HG03025 (cell line): ENCODE measurements around the gene TNRC6A.

Experiments used
- ATAC-seq: cut with Tn5 transposase; IDR thresholded peaks from one replicate; pipeline ENCODE4 v1.9.1; 2021; ENCODE audit warnings: mild to moderate bottlenecking, moderate library complexity; ENCODE audit not compliant: unreplicated experiment, low FRiP score

Gene TNRC6A

DNA sequence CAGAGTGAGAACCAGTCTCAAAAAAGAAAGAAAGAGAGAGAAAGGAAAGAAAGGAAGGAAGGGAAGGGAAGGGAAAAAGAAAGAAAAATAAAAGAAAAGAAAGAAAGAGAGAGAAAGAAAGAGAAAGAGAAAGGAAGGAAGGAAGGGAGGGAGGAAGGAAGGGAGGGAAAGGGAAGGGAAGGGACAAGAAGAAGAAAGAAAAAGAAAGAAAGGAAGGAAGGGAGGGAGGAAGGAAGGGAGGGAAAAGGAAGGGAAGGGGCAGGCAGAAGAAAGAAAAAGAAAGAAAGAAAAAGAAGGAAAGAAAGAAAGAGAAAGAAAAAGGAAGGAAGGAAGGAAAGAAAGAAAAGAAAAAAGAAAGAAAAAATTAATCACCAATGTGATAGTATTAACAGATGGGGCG, 132.0 kb downstream of the TNRC6A start:
- no peak for ATAC-seq

DNA sequence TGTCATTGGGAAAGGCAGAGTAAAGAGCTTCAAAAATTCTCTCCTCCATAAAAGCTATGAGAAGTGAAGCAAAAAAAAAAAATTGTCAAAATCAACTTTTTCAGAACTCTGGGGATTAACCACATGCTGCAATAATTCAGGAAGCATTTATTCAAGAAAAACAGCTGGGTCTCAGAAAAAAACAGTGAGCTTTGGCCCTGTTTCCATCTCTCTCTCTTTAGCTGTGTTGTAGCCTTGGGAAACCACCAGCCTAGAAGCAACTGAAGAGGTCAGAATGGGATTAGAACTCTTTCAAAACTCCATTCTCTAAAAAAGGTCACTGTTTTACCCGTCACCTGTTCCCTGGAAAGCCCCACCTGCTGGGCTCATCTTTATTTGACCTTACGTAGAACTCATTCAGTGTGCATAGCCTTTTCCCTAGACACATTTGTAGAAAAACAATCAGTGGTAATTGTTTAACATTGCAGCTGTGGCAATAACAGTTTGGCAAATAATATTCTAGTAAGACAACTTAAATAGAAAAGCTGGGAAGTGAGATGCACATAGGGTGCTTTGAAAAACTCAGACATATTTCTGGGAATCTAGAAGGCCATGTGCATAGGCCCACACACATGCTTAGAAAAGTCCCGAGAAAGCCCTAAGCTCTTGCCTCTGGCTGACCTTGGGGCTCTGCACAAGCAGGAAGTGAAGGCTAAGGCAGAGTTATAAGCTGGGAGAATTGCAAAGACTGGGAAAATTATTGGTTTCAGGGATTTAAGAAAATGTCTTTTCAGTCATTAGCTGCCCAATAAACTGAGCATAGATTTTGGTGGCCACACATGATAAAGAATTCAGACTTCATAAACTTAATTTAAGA, 134.4 kb downstream of the TNRC6A start:
- no peak for ATAC-seq

DNA sequence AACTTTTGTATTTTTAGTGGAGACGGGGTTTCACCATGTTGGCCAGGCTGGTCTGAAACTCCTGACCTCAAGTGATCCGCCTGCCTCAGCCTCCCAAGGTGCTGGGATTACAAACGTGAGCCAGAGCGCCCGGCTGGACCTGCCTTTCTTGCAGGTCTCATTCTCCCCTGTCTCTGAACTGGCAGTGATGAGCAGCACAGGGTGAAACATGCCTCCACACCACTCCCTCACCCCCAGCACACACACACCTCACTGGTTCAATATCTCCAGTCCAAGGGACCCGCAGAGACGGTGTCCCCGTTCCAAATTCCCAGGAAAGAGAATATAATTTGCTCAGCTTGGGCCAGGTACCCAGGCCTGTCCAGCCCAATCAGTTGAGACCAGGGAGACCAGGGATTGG, 139.6 kb downstream of the TNRC6A start:
- ATAC-seq, result no peak

- no peak for ATAC-seq
These were observed 142.4 kb downstream of the TNRC6A start for GRCh38 chr16:24871891-24872290.

- ATAC-seq, result no peak
These were observed 143.6 kb downstream of the TNRC6A start for GRCh38 chr16:24873028-24873427.

GRCh38 chr16:24875466-24875865, 146.0 kb downstream of the TNRC6A start:
- no peak for ATAC-seq
